GM21390 (cell line): ENCODE results near the gene ACSL1.
"Not testable (repeated sequence)": the region's sequence is repeated elsewhere in the genome, so short reads cannot be mapped to it uniquely, and the experiment has no call there.

Experiments
- ATAC-seq: cut with Tn5 transposase; IDR thresholded peaks from one replicate; pipeline ENCODE4 v1.9.1; 2021; ENCODE audit not compliant: unreplicated experiment

The ACSL1 gene

GRCh38 chr4:184844742-184845141 lies 19.0 kb upstream of the ACSL1 start:
- ATAC-seq = no peak

DNA sequence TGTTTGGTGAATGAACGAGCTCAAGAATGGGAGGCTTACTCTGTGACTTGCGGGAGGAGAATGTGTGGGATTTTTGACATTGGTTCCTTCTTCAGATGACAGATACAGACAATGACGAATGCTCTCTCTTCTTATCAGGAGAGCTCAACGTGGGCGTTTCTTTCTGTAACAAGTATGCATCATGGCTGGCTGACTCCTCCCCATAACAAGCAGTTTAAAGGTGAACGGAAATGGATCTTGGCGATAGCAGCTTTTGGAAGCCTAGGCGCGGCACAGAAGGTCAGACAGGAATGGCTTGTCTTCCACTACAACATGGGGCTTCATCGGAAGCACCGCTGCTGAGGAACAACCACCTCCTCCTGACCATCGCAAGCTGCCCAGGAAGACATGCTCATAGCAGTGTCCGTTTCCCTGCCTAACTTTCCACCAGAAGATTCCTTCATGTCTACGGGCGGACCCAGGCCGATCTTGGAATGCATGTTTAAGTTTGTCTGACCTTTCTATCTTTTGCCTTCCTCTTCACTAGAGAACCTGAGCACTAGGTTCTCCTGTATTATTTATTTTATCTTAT lies 18.3 kb upstream of the ACSL1 start:
- no peak for ATAC-seq

- ATAC-seq = not testable (repeated sequence)
These were observed 13.3 kb upstream of the ACSL1 start for GRCh38 chr4:184839075-184839399.

DNA sequence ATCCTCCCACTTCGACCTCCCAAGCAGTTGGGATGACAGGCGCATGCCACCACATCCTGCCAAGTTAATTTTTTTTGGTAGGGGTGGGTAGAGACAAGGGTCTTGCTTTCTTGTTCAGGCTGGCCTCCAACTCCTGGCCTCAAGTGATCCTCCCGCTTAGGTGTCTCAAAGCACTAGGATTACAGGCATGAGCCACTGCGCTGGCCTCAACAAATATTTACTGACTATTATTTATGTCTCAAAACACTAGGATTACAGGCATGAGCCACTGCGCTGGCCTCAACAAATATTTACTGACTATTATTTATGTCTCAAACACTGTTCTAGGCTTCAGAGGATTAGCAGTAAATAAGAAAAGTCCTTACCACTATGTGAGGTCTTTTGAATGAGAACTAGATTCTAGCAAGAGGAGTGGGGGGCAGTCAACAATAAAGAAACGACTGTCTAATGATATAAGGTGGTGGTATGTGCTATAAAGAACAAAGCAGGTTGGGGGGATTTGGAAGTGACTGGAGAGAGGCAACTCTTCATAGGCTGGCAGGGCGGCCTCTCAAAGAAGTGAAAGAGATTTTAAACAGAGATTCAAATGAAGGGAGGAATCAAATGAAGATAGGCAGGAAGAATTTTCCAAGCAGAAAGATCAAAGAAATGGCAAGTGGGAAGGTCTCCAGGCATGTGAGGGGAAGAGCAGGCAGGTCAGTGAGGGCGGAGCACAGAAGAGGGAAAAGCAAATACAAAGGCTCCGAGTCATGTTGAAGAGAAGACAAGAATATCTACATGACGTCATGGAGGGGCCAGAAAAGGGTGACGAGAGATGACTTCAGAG lies 12.7 kb upstream of the ACSL1 start:
- no peak for ATAC-seq

- ATAC-seq = no peak
These were observed 10.8 kb upstream of the ACSL1 start for GRCh38 chr4:184836613-184837012.

- no peak for ATAC-seq
These were observed 7.5 kb upstream of the ACSL1 start for GRCh38 chr4:184833046-184833838.

DNA sequence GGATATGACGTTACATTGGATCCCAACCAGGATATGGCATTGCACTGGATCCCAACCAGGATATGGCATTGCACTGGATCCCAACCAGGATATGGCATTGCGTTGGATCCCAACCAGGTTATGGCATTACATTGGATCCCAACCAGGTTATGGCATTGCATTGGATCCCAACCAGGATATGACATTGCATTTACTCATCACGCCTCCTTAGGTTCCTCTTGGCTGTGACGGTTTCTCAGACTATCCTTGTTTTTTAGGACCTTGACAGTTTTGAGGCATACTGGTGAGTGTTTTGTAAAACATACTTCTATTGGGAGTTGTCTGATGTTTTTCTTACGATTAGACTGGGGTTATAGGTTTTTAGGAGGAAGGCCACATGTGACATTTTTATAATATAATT lies 5.4 kb upstream of the ACSL1 start:
- ATAC-seq = no peak

GRCh38 chr4:184826691-184827270 lies 1.0 kb upstream of the ACSL1 start:
- peak; percentile 1 for ATAC-seq

DNA sequence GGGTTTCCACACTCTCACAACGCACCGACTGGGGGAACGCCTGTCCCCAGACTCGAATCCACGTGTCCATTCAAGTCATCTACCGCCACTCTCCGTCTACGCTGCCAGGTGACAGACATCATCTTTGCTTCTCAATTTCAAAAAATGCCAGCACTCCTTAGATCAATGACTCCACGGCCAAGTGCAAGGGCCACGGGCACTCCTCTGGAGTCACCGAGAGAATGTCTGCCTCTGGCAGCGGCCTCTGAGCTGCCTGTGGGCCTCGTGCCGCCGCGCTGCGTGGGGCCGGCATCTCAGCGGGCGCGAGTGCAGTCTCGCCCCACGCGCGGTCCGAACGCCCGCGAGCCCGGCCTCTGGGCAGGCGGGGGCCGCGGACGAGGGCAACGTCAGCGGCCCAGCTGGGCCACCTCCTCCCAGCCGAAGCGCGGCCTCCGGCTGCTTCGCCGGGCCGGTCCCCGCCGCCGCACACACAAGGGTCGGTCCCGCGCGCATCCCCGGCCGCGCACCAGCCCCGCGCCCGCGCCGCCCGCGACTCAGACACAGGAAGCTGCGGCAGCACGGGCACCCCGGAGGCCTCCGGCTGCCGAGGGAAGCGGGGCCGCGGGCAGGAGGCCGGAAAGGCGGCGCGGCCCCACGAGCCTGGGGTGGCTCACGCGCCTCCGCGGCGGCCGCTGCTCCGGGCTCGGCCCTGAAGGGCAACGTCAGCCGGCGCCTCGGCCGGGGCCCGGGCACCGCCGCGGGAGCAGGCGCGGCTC lies 450 bp downstream of the ACSL1 start:
- peak; percentile 33 for ATAC-seq

DNA sequence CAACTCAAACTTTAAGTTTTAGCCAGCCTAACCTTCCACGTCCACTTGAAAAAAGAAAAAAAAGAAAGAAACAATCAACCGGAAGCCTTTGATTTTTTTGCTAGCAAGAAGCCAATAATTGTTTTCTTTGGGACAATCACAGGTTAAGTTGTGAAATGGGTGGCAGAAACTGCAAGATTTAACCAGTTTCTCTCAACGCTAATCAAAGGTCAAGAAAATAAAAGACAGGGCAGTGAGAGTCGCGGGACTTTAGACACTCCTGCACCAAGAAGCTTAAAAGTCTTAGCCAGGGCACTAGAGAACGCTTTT lies 1.0 kb downstream of the ACSL1 start:
- no peak for ATAC-seq

GRCh38 chr4:184824081-184824775 lies 1.5 kb downstream of the ACSL1 start:
- no peak for ATAC-seq

DNA sequence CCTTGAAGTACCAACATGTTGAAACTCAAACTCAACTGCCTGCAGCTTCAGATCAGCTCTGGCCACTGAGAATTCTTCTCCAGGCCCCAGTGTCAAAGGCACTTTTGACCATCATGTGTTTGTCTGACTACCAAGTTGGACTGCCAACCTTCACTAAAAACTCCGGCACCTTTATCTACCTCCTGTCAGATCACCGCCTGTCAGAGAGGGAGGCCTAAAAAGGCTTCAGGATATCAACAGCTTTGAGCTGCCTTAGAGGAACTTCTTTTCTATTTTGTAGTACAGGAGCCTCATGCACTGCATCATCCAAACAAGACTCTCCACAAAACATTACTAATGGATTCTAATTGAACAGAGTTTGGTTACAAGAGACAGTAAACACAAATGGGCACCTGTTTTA lies 2.8 kb downstream of the ACSL1 start:
- no peak for ATAC-seq

DNA sequence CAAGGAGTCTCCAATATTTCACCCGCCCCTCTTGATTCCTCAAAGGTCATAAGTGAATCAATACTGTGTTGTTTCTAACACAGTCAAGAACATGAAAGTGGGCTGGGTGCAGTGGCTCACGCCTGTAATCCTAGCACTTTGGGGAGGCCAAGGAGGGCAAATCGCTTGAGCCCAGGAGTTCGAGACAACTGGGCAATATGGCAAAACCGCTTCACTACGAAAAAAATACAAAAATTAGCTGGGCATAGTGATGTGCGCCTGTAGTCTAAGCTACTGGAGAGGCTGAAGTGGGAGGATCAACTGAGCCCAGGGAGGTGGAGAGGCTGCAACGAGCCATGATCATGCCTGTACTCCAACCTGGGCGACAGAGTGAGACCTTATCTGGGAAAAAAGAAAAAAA lies 3.4 kb downstream of the ACSL1 start:
- no peak for ATAC-seq

DNA sequence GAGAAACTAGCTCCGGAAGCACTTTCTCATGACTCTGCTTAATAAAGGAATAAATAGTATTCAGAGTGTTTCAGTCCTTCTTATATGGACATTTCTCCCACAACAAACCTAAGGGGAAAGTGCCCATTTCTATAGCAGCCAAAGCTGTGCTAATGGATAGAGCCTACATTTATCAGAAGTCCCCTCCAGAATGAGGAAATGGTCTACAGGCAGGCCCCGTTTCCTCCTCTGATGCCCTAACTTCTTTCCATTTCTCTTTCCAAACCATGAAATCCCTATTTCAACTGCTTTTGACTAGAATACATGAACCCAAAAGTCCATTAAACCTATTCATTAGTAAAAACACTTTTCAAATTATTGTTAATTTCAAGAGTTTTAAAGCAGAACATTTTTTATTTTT lies 4.5 kb downstream of the ACSL1 start:
- no peak for ATAC-seq

- no peak for ATAC-seq
These were observed 6.0 kb downstream of the ACSL1 start for GRCh38 chr4:184819786-184820185.

- peak; percentile 44 for ATAC-seq
These were observed 7.6 kb downstream of the ACSL1 start for GRCh38 chr4:184818216-184818564.

DNA sequence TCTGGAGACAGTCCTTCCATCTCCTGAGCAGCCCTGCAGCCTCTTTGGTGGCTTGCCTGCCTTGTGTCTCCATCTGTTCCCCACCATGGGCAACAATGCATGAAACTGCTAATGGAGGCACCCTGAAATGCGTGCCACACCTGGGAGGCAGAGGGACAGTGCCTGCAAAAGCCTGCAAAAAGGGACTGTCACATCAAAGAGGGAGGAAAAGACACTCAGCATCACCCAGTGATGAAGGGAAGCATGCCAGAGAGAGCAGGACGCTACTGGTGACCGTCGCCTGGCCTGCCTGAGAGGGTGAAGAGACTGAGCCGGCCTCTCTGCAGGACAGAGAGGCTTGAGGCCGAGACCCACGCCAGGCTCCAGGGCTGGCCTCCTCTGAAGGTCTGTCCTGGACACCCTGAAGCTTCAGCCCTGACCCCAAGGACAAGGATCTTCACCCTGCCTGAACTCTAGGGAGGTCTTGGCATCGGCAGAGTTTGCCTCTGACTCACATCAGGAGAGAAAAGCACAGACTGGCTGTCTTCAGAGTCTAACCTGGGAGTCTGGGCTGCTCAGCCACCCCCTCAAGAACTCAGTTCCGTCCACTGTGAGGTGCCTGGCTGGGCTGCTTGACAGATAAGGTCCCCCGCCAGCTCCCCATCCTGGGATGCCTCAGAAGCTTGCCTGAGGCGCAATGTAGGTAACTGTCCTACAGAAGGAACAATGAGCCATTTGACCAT lies 8.1 kb downstream of the ACSL1 start:
- peak; percentile 2 for ATAC-seq

DNA sequence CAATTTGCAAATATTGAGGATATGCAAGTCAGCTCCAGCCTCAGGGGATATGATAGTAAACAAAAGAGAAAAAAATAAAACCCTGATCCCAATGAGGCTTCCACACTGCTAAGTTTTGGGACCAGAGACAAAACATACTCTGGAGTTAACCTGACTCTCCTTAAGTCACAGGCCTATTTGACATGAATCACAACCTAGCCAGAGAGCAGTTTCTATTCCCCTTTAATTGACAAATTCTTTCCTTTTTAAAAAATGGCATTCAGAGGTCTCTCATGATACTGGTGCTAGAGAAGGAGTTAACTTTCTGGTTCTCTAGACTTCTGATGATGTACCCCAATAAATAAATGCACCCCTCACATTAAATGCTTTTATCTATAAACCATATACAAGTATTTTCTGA lies 8.8 kb downstream of the ACSL1 start:
- ATAC-seq = no peak

DNA sequence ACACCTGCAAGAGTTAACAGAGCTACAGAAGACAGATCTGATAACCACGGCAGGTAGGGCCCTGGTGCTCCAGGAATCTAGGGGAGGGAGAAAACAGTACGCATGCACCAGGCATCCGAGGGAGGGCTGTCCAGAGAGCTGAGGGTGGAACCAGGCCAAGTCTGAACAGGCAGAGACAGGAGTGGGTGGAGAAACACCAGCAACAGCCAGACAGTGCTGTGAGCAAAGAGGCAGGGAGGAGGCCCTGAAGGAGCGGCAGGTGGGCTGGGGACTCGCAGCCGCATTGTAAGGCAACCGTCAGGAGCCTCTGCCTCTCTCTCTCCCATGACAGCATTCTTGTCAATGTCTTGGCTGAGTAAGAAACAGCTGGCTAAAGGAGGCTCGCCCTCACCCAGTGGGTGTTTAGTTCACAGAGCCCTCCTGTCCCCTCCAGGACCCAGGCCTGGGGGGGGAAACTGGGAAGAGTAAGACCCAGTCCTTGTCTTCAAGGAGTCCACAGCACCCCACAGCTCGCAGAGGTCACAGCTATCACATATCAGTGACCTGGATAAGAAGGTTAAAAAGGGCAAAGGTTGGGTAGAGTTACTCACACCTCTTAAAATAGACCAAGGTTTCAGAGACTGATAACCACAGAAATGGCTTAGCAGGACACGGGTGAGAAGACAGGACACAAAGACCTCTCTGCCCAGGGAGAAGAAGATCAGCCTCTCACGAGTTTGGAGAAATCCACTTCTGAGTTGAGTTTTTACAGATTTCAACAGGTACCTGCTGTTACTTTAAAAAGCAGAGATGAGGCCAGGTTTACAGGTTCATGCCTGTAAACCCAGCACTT lies 10.5 kb downstream of the ACSL1 start:
- ATAC-seq = peak; percentile 74
